Non-pigmented ciliary epithelial cell (primary cell): ENCODE results near the gene ZNF74.
"Not testable (repeated sequence)": the region's sequence is repeated elsewhere in the genome, so short reads cannot be mapped to it uniquely, and the experiment has no call there.

Experiments
- DNase-seq: peaks from one replicate; pipeline ENCODE4 v3.0.0-alpha.2; 2010; ENCODE audit warnings: low read depth

The ZNF74 gene

GRCh38 chr22:20376281-20376680 lies 17.7 kb upstream of the ZNF74 start:
- not testable (repeated sequence) for DNase-seq

- not testable (repeated sequence) for DNase-seq
These were observed 17.0 kb upstream of the ZNF74 start for GRCh38 chr22:20376983-20377382.

- no peak for DNase-seq
These were observed 15.8 kb upstream of the ZNF74 start for GRCh38 chr22:20378110-20378509.

- not testable (repeated sequence) for DNase-seq
These were observed 15.3 kb upstream of the ZNF74 start for GRCh38 chr22:20378684-20379083.

- no peak for DNase-seq
These were observed 13.5 kb upstream of the ZNF74 start for GRCh38 chr22:20380486-20380885.

- DNase-seq, result no peak
These were observed 10.4 kb upstream of the ZNF74 start for GRCh38 chr22:20383538-20383937.

- no peak for DNase-seq
These were observed 9.8 kb upstream of the ZNF74 start for GRCh38 chr22:20384171-20384570.

- DNase-seq, result no peak
These were observed 9.1 kb upstream of the ZNF74 start for GRCh38 chr22:20384865-20385264.

- DNase-seq, result no peak
These were observed 7.6 kb upstream of the ZNF74 start for GRCh38 chr22:20386336-20386735.

GRCh38 chr22:20386972-20387371 lies 7.0 kb upstream of the ZNF74 start:
- no peak for DNase-seq

GRCh38 chr22:20388200-20388599 lies 5.8 kb upstream of the ZNF74 start:
- no peak for DNase-seq

GRCh38 chr22:20389288-20389687 lies 4.7 kb upstream of the ZNF74 start:
- no peak for DNase-seq

GRCh38 chr22:20390394-20390907 lies 3.5 kb upstream of the ZNF74 start:
- no peak for DNase-seq

GRCh38 chr22:20391222-20391621 lies 2.7 kb upstream of the ZNF74 start:
- DNase-seq, result no peak

- not testable (repeated sequence) for DNase-seq
These were observed 1.5 kb upstream of the ZNF74 start for GRCh38 chr22:20392365-20392881.

- no peak for DNase-seq
These were observed 807 bp upstream of the ZNF74 start for GRCh38 chr22:20392983-20393704.

GRCh38 chr22:20395181-20395906 lies 1.4 kb downstream of the ZNF74 start:
- DNase-seq, result no peak

- DNase-seq, result no peak
These were observed 1.9 kb downstream of the ZNF74 start for GRCh38 chr22:20395907-20396287.

- no peak for DNase-seq
These were observed 2.7 kb downstream of the ZNF74 start for GRCh38 chr22:20396639-20397038.

GRCh38 chr22:20397498-20397897 lies 3.5 kb downstream of the ZNF74 start:
- DNase-seq, result no peak

- no peak for DNase-seq
These were observed 4.5 kb downstream of the ZNF74 start for GRCh38 chr22:20398420-20398819.

GRCh38 chr22:20399866-20400605 lies 6.1 kb downstream of the ZNF74 start:
- DNase-seq, result no peak
